GM19240 (cell line): ENCODE measurements around the gene SLC25A1.
A peak's percentile ranks its signal among the peaks of the same experiment; 100 is the strongest.

Experiments
- DNase-seq: peaks from one replicate; pipeline ENCODE4 v3.0.0; 2011; ENCODE audit warnings: low spot score; ENCODE audit not compliant: insufficient read length

The SLC25A1 gene

DNA sequence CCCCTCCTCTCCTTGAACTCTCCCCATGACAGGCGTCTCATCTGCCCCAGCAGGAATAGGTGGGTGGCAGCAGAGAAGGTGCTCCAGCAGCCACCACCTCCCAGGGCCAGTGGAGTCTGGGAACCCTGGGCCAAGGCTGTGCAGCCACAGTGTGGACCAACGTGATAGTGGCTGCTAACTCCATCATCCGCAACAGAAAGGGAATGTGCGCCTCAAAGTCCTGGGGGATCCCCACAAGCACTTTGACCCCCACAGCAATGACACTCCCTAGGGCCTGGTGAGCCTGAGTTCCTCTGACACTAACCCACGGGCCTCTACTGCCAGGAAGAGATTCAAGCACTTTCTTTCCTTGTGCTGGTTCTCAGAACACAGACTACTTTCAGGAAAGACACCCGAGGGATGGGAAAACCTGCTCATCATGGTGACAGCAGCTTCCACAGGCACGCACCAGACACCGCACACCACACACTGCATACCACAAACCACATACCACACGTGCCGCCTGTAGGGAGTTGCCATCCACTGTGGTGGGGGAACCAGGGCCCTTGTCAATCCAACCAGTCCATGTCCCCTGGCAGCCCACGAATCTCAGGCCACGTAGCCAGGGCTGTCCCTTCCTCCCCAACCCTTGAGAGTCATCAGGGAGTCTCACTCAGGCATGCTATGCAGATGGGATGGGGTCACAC, 3.4 kb upstream of the SLC25A1 start:
- no peak for DNase-seq

DNA sequence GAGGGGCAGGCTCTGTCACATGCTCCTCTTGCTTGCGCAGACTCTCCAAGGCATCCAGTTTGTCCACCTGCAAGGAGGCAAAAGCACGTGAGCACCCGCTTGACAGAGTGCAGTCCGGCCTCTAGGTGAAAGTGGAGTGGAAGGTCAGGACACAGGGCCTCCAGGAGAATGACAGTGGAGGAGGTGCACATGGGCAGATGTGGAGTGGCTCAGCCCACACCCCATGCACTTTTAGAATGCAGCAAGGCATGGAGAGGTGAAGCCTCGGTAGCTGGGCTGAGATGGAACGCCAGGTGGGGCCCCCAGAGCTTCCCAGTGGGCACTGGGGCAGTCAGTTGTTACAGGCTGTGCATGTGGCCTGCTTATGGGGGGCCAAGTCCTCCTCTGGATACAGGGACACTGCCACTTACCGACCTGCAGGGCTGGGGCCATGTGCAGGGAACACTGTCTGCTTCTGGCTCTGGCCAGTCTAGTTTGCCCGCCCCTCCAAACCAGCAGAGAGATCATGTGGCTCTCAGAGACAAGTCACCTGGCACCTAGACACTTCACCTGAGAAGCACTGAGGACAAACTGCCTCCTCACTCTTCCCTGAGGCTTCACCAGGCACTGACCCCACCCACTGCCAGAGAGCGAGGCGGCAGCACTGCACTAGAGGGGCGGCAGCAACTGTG, 2.3 kb upstream of the SLC25A1 start:
- DNase-seq, result no peak

DNA sequence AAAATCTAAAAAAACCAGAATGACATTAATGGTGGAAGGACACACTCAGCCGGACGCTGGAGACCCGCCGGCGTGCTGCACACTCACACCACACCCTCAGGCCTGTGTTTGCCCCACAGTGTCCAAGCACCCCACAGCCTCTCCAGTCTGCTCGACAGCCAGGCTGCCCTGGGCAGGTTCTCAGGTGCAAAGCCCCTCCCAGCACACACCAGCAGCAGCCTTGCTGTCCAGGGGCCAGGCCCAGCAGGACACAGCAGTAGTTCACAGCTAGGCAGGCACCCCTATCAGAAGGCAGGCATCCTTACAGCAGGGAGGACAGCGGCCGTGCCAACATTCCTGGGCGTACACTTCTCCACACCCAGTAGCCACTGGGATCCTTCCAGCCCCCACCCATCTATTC, 1.7 kb upstream of the SLC25A1 start:
- DNase-seq, result no peak

DNA sequence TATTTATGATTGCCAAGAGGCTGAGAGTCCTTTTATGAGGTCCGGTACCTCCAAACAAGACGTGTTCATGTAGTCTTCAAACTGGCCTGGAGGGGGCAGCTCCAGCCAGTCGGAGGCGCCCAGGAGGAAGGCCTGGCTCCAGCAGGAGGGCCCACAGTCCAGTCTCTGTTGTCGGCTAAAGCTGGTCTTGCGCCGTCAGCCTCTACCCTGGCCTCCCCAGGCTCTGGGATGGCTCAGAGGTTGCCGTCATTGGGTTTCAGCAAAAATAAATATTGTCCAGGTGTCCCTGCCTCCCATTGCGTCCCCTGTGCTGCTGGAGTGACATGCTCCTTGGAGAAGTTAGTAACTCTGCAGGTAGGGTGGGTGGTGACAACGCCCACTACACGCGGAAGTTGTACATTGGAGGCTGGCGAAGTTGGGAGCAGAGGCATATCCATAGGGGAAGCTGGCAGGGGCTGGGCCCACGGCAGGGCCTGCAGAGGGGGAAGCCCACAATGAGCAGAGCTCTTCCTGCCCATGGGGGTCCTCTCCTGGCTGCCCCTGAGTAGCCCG, 1.0 kb upstream of the SLC25A1 start:
- DNase-seq, result peak; percentile 56

DNA sequence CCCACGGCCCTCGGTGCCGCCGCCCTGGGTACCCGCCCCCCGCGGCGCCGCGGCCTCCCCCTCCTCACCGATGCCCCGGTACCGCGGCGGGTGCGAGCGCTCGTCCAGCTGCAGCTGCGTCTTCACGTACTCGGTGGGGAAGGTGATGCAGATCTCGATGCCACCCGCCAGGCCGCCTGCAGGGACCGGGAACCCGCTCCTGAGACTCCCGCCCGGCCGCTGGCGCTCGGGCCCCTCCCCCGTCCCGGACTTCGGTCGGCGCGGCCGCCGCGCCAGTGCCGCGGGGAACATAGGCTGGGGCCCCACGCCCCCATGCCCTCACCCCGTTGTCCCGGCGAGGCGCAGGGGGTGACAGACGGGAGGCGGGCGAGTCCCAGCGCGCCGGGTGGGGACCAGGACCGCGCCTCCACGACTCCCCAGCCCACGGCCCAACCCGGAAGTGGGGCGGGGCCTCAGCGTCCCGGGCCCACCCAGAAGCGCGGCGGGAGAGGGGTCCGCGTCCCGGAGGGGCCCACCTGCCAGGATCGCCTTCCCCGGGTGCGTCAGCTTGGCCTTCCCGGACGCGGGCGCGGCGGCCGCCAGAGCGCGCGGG, 375 bp downstream of the SLC25A1 start:
- DNase-seq, result no peak

DNA sequence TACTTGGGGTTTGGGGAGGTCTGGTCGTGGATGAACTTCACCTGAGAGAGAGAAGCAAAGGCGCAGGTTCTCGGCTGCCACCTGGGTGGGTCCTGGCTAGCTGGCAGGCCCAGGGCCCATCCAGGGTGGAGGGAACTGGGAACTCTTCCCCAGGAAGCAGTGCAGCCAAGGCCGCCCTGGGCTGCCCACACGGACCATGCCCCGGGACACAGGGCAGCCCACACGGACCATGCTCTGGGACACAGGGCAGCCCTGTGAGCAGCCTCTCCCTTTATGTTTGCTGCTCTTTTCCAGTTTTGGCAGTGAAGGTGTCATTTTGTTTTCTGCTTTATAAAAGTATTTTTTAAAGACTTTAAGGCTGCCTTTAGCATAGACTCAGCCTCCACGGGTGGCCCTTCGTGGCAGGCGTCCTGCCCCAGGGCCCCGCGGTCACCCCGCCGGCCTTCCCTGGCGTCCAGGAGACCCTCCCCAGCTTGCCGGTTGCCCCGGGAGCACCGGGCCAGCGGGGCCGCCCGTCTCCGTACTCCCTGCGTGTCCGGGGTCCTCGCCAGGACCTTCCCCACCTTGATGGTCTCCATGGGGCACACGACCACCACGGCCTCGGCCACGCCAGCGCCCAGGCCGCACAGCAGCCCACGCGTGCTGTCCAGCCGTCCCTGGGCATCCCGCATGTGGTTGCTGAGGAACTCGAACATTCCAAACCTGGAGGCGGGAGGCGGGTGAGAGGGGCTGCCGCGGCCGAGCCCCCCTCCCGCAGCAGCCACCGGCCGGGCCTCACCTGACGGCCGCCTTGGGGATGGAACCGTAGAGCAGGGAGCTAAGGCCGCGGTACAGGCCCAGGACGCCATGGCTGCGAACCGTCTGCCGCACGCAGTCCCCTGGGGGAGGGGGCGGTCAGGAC, 1.1 kb downstream of the SLC25A1 start:
- DNase-seq, result no peak

DNA sequence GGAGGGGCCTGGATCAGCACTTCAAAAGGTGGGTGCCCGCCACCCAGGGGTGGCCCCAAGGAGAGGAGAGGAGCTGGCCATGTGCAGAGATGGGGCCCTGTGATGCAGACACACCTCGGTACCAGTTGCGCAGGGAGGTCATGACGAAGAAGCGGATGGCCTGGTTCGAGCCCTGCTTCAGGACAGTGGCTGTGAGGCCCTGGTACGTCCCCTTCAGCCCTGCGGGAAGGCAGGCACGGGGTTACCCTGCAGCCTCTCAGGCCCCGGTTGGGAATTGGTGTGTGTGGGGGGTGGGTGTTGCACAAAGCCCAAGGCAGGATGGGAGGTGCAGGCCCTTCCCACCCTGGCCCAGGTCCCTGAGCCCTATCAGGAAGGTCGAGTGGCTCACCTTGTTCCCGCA, 1.8 kb downstream of the SLC25A1 start:
- DNase-seq, result no peak

DNA sequence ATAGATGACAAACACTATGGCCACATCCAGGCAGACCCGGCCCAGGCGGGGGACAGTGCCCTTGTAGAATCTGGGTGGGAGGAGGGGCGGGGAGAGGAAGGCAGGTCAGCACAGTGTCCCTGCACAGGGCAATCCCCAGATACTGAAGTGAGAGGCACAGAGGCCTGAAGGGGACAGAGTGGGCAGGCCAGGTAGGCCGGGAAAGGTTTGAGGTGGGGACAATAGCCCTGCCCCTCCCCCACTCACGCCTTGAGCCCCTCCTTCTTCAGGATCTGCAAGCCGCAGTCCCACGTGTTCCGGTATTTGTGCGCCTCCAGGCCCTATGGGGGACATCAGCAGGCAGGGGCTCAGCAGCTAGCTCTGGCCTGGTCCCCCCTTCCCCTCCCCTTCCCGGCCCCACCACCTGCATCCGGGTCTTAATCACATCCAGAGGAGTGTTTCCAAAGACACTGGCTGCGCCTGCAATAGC, 2.3 kb downstream of the SLC25A1 start:
- DNase-seq, result no peak

DNA sequence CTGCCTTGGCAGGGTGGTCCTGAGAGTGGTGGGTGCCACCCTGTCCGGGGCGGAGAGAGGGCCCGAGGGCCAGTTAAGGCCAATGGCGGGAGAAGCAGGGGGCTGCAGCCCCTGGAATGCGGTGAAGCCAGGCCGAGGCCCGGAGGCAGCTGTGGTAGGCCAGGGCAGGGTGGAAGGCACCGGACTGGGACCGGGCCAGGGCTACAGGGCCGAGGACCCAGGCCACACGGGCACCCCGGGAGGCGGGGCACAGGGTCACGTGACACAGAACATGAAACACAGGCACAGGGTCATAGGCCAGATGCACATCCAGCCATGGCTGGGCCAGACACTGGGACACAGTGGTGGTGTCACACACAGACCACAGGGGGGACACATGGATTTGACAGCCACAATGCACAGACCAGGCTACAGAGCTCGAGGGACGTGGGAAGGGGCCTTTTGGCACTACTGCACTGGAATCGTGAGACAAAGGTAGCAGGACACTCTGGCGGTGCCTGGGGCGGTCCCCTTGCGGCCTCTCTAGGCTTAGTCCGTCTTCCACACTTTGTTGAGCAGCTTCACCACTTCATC, 2.8 kb downstream of the SLC25A1 start:
- no peak for DNase-seq

DNA sequence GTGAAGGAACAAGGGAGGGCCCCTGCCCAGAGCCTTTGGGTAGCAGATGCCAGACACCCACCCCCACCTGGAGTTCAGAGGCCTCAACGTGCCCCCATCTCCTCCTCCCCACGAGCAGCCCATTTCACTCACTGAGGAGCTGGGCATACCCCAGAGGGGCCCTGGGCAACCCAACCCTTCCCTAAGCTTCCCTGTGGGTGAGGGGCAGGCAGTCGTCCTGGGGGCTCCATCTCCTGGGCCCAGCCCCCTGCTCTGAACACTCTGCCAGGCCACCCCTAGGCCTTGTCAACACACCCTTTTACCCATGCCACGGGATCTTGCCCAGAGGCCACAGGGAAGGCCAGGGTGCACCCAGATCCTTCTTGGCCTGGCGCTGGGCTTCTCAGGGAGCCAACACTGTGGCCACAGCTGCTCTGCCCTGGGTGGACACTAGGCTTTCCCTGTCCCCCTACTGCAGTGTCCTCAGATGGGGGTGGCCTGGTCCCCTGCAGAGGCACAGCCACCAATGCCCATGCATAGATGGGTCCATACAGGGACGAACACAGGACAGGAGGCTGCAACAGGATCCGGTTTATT, 3.4 kb downstream of the SLC25A1 start:
- DNase-seq, result no peak

DNA sequence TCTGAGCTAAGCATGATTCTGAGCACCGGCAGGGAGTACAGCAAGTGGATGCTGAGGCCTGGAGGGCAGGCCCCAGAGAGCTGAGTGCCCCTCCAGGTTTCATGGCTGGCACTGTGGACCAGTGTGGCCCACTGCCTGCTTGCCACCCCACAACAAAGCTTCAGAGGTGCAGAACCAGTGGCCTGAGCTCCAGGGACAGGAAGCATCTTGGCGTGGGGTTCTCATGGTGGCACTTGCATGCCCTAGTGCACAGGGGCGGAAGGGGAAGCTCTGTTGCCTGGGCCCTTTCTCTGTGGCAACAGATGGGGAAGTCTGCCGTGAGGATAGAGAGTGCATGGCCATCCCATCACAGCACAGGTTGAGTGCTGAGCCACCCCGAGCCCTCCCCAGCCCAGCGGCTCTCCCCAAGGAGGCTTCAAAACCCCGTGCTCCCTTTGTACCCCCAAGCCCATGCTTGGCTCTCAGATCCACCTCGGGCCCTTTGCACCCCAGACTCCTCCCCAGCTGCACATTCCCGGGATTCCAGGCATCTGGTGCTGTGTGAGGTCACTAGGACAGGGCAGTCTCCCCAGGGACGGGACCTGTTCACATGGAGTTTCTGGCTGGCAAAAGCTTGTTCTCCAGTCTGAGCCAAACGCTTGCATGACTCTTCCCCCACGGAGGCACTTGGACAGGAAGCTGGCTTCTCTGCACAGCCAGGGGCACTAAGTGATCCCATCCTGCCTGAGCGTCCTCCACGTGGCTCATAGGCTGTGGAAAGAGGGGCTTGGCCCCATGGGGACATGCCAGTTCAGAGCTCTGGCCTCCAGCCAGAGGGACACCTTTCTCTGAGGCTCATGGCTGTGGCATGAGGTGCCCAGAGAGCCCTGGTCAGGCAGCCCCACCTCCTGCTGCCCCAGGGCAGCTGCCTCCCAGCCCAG, 4.2 kb downstream of the SLC25A1 start:
- no peak for DNase-seq

DNA sequence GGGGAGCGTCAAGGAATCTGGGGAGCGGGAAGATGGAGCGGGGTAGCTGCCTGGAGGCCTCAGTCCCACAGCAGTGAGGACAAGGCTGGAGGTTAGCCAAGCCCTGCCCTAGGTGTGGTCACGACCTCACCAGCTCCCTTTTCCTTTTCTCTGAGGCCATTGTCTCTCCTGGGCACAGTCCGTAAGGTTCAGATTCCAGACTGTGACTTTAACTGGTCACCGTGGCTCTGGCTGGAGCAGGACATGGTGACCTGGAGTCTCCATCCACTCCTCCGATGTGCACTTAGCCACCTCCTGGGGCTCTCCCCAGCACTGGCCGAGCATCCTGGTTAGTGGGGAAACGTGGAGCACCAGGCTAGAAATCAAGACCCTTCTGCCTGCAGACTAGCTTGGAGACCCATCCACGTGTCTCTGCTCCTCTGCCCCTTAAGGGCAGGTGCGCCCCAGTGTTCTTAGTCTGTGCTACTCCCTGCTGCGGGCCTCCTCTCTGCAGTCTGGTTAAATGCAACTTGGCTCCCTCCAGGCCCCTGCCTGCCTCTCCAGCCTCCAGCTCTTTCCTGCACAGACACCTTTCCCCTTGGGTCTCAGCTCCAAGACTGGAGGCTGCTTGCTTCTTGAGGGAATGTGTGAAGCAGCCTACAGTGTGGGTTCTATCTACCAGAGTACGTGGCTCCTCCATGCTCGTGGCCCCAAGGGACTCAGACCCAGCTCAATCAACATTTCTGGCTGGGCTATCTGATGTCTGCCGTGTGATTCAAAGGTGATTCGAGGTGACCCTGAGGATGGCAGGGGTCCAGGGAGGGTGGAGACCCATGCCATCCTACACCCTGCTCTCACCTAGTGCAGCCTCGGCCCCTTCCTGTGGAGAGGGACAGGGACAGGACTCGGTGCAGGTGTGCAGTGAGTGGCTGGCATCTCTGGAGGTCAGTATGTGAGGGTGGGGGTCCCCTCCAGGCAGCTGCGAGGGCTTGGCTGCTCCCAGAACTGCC, 5.2 kb downstream of the SLC25A1 start:
- DNase-seq, result no peak

DNA sequence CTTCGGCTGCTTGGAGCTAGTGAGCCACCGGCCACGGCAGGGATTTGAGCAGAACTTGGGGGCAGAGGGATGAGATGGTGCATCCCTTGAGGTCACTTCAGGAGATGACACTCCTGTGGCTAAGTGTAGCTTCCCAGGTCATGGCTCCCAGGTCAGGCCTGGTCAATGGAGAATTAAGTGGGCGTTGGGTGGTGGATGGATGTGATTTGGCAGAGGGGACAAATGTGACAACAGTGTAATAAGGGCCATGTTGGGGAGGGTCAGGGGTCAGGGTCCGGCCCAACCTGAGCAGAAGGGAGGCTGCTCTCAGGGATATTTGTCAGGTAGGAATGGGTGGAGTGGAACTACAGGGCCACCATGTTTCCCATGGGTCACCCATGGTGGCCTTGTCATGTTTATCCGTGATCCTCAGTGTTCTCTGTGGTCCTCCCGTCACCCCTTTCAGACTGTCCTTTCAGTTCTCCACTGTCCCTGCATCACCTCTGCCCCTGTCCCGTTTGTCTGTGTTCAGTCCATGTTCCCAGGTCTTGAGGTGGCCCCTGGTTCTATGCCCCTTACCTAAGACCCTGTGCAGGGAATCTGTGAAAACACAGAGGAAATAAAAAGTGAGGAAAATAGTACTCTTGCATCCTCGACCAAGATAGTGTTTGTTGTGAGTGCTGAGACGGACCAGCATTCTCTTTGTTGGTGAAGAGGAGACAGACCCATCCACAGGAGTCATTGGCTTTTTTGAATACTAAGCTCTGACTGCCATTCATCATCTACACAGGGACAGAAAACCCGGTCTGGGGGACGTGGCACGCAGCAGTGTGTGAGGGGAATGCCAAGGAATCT, 6.1 kb downstream of the SLC25A1 start:
- no peak for DNase-seq

DNA sequence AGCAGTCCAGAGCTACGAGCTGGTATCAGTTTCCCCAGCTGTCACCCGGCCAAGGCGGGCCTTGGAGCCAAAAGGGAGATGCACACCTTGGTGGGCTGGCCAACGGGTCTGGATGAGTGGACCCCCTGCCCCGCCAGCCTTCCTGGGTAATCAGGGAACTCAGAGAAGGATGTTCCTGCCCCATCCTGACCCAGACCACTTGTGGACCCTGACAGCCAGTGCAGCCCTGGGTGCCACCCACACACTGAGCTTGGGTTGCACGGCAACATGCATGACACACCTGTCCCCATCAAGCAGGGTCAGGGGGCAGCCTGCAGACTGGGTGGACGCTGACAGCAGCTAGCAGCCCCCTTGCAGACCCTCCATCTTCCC, 8.6 kb downstream of the SLC25A1 start:
- DNase-seq, result no peak

DNA sequence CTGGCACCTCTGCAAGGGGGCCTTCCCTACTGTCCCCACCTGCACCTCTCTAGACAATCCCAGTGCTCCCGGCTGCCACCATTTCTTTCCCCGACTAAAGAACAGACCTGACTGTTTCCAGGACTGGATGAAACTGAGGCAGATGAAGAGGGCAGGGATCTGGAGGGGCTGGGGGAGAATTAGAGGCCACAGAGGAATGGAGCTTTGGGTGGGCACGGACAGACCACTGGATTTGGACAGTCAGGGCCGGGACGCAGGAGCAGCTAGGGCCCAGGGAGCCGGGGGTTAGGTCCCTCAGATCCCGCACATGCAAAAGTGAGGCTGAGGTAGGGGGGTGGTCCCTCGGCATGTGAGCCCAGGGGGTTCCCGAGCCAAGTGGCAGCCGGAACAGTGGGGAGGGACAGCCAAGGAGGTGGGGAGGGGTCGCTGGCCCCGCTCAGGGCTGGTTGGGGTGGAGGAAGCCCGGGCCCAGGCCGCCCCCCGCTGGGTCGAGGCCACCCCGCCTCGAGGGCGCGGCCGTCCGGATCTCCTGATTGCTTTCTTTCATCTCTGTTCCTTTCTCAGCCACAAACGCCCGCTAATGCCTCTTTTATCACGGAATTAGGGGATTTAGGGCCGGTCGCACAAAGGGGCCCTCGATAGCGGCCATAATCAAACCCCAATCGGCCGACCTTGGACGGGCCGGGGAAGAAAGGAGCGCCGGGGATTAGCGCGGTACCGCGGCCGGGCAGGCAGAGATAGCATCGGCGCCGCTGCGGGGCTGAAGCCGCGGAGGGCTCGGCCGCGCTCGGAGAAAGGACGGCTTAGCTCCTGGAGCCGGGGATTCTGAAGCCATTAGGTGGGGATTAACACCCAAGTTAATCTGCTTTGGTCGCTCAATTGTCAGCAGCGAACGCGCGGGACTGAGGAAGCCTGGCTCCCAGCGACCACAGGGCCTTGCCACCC, 9.3 kb downstream of the SLC25A1 start:
- no peak for DNase-seq

DNA sequence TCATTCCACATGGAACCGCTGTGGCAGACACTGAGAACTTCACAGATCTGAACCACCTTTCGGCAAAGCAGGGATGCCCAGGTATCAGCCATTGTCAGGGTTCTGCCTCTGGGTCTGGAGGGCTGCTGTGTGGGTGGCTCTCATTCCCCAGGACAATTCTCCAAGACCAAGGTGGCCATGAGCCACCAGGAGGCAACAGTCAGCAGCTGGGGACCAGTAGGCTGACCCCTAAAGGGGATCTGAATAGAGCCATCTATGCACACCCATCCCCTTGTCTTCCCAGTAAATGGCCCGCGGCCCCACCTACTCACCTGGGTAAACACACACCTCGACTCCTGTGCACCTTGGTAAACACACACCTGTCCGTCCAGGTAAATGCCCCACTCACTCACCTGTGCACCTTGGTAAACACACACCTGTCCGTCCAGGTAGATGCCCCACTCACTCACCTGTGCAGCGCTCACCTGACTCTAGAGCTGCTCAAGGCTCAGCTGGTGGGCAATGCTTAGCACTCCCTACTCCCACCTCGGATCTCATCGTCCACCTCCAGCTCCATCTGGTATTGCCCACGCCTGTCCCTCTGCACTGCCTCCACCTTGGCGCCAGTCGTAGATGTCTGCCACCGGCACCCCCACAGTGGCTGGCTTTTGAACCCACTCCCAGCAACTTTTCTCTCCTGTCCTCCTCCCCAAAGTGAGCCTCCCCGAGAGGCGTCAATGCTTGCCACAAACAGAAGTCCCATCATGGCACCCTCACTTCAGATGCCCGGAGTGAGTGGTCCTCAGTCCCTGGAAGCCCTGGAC, 10.2 kb downstream of the SLC25A1 start:
- no peak for DNase-seq
